Neural progenitor cell (in vitro differentiated cells): Measurements from ENCODE around the gene PTPN5. TPM values are rescaled to one million over a fixed set of nuclear protein-coding genes. Genes with fewer than 3 reads are reported as not detected.

Experiments
- DNase-seq: peaks from one replicate; pipeline ENCODE4 v3.0.0-alpha.2; 2016; ENCODE audit warnings: low spot score
- H2AFZ ChIP-seq: fragments of 200-600 bp; sonication (generic); replicated peaks from 2 replicates; pipeline ENCODE4 v1.6.1; 2016; ENCODE audit warnings: antibody characterized with exemption
- H3F3A ChIP-seq: fragments of 200-600 bp; sonication (generic); 2 replicates; pipeline ENCODE4 v1.6.1; 2016; ENCODE audit warnings: antibody characterized with exemption, low read depth
- H3K27ac ChIP-seq: fragments of 200-600 bp; sonication (generic); 2 replicates; pipeline ENCODE4 v1.5.1; 2016; ENCODE audit warnings: mild to moderate bottlenecking
- H3K27me3 ChIP-seq: fragments of 200-600 bp; sonication (generic); 2 replicates; pipeline ENCODE4 v1.6.1; 2016; ENCODE audit warnings: mild to moderate bottlenecking, moderate library complexity
- H3K36me3 ChIP-seq: fragments of 200-600 bp; sonication (generic); 2 replicates; pipeline ENCODE4 v1.5.1; 2016
- H3K4me1 ChIP-seq: fragments of 200-600 bp; sonication (generic); 2 replicates; pipeline ENCODE4 v1.6.1; 2016; ENCODE audit warnings: mixed run types
- H3K4me2 ChIP-seq: fragments of 200-600 bp; sonication (generic); 2 replicates; pipeline ENCODE4 v1.6.1; 2016
- H3K4me3 ChIP-seq: fragments of 200-600 bp; sonication (generic); 2 replicates; pipeline ENCODE4 v1.5.1; 2016
- H3K79me2 ChIP-seq: fragments of 200-600 bp; sonication (generic); 2 replicates; pipeline ENCODE4 v1.6.1; 2016; ENCODE audit warnings: low read depth
- H3K9ac ChIP-seq: fragments of 200-600 bp; sonication (generic); 2 replicates; pipeline ENCODE4 v1.6.1; 2016
- H3K9me3 ChIP-seq: fragments of 200-600 bp; sonication (generic); 2 replicates; pipeline ENCODE4 v1.5.1; 2016; ENCODE audit warnings: low read depth
- H4K20me1 ChIP-seq: fragments of 200-600 bp; sonication (generic); 2 replicates; pipeline ENCODE4 v1.6.1; 2016; ENCODE audit warnings: low read depth
- H3K27ac Mint-ChIP-seq: 3 replicates; pipeline ENCODE4 v1.8.0; 2021; ENCODE audit warnings: mixed read lengths
- H3K27me3 Mint-ChIP-seq: 2 replicates; pipeline ENCODE4 v1.8.0; 2022; ENCODE audit warnings: low read depth, mild to moderate bottlenecking, inconsistent platforms, moderate library complexity, mixed read lengths; ENCODE audit not compliant: insufficient read depth
- H3K36me3 Mint-ChIP-seq: 3 replicates; pipeline ENCODE4 v1.8.0; 2021; ENCODE audit warnings: mixed read lengths
- H3K4me1 Mint-ChIP-seq: 3 replicates; pipeline ENCODE4 v1.8.0; 2021; ENCODE audit warnings: mixed read lengths
- H3K4me3 Mint-ChIP-seq: 3 replicates; pipeline ENCODE4 v1.8.0; 2021; ENCODE audit warnings: mild to moderate bottlenecking, moderate library complexity, mixed read lengths
- H3K9me3 Mint-ChIP-seq: 3 replicates; pipeline ENCODE4 v1.8.0; 2020; ENCODE audit warnings: mixed read lengths
- EZH2 ChIP-seq: fragments of 200-600 bp; sonication (generic); IDR thresholded peaks from 2 replicates; pipeline ENCODE4 v1.6.1; 2017; ENCODE audit warnings: antibody characterized with exemption, mild to moderate bottlenecking, moderate library complexity
- EZH2phosphoT487 ChIP-seq: fragments of 200-600 bp; sonication (generic); IDR thresholded peaks from 2 replicates; pipeline ENCODE4 v1.6.1; 2017; ENCODE audit warnings: antibody characterized with exemption
- total RNA-seq: library from RNA; depleted of rRNA; stranded (reverse); fragments of >200 nt; gene quantifications from 2 replicates; pipeline ENCODE4 v1.2.3, GENCODE V29; 2015; ENCODE audit warnings: low replicate concordance
- TF ChIP-seq, protein P1 (sequence below): fragments of 200-600 bp; sonication (generic); IDR thresholded peaks from 2 replicates; pipeline ENCODE4 v1.5.1; 2017; ENCODE audit warnings: antibody characterized with exemption, mild to moderate bottlenecking

PTPN5 gene
- total RNA-seq, 1 donor from 2014 or later, result 8.5 TPM

GRCh38 chr11:18745251-18745650, 46.3 kb downstream of the PTPN5 start:
- Mint-ChIP-seq H3K27me3 (peaks cover 8% of the 10 kb centered on the region), H3K4me1 (peaks cover 14% of the 10 kb centered on the region), H3K9me3 (no peaks in the 10 kb centered on the region), H3K36me3 (no peaks in the 10 kb centered on the region), H3K4me3 (no peak overlapping the region), H3K27ac (no peak overlapping the region)
- Histone ChIP-seq H3K4me1 (no peaks in the 10 kb centered on the region), H3K27ac (no peak overlapping the region), H3K4me2 (no peak overlapping the region), H3F3A (no peaks in the 10 kb centered on the region), H4K20me1 (no peaks in the 10 kb centered on the region), H3K4me3 (no peak overlapping the region), H3K36me3 (no peaks in the 10 kb centered on the region), H2AFZ (no peak overlapping the region), H3K9ac (no peak overlapping the region), H3K9me3 (no peaks in the 10 kb centered on the region), H3K27me3 (no peaks in the 10 kb centered on the region), H3K79me2 (no peaks in the 10 kb centered on the region)
- no peak for DNase-seq
- TF ChIP-seq EZH2, result no peak
- TF ChIP-seq, protein P1, sequence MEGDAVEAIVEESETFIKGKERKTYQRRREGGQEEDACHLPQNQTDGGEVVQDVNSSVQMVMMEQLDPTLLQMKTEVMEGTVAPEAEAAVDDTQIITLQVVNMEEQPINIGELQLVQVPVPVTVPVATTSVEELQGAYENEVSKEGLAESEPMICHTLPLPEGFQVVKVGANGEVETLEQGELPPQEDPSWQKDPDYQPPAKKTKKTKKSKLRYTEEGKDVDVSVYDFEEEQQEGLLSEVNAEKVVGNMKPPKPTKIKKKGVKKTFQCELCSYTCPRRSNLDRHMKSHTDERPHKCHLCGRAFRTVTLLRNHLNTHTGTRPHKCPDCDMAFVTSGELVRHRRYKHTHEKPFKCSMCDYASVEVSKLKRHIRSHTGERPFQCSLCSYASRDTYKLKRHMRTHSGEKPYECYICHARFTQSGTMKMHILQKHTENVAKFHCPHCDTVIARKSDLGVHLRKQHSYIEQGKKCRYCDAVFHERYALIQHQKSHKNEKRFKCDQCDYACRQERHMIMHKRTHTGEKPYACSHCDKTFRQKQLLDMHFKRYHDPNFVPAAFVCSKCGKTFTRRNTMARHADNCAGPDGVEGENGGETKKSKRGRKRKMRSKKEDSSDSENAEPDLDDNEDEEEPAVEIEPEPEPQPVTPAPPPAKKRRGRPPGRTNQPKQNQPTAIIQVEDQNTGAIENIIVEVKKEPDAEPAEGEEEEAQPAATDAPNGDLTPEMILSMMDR, result no peak
- no peak for TF ChIP-seq EZH2phosphoT487

GRCh38 chr11:18743900-18744514, 47.6 kb downstream of the PTPN5 start:
- Mint-ChIP-seq H3K9me3 (no peaks in the 10 kb centered on the region), H3K36me3 (no peaks in the 10 kb centered on the region), H3K4me1 (peaks cover 9% of the 10 kb centered on the region), H3K27ac (no peak overlapping the region), H3K27me3 (peaks cover 8% of the 10 kb centered on the region), H3K4me3 (no peak overlapping the region)
- no peaks in the 10 kb centered on the region for H4K20me1 ChIP-seq
- H3K9ac ChIP-seq, result no peak overlapping the region
- H2AFZ ChIP-seq, result no peak overlapping the region
- no peaks in the 10 kb centered on the region for H3K36me3 ChIP-seq
- H3K4me1 ChIP-seq, result no peaks in the 10 kb centered on the region
- no peaks in the 10 kb centered on the region for H3K27me3 ChIP-seq
- H3K4me3 ChIP-seq, result no peak overlapping the region
- TF ChIP-seq EZH2 (no peak), EZH2phosphoT487 (no peak)
- TF ChIP-seq, protein P1, result no peak
- no peaks in the 10 kb centered on the region for H3K79me2 ChIP-seq
- no peak for DNase-seq
- H3K27ac ChIP-seq, result no peak overlapping the region
- H3F3A ChIP-seq, result no peaks in the 10 kb centered on the region
- no peak overlapping the region for H3K4me2 ChIP-seq
- H3K9me3 ChIP-seq, result no peaks in the 10 kb centered on the region

- no peaks in the 10 kb centered on the region for H3K4me1 ChIP-seq
- H3K4me2 ChIP-seq, result no peak overlapping the region
- Mint-ChIP-seq H3K4me1 (peaks cover 3% of the 10 kb centered on the region), H3K27me3 (peaks cover 8% of the 10 kb centered on the region), H3K27ac (no peak overlapping the region), H3K36me3 (no peaks in the 10 kb centered on the region), H3K4me3 (no peak overlapping the region), H3K9me3 (no peaks in the 10 kb centered on the region)
- no peak overlapping the region for H3K27ac ChIP-seq
- no peaks in the 10 kb centered on the region for H3F3A ChIP-seq
- no peak overlapping the region for H3K4me3 ChIP-seq
- H3K79me2 ChIP-seq, result no peaks in the 10 kb centered on the region
- no peak for DNase-seq
- no peaks in the 10 kb centered on the region for H3K9me3 ChIP-seq
- H3K36me3 ChIP-seq, result no peaks in the 10 kb centered on the region
- no peaks in the 10 kb centered on the region for H3K27me3 ChIP-seq
- no peak overlapping the region for H2AFZ ChIP-seq
- H3K9ac ChIP-seq, result no peak overlapping the region
- H4K20me1 ChIP-seq, result no peaks in the 10 kb centered on the region
- TF ChIP-seq EZH2 (no peak), EZH2phosphoT487 (no peak)
- TF ChIP-seq, protein P1, result no peak
Measured at GRCh38 chr11:18743365-18743764, 48.2 kb downstream of the PTPN5 start.
